NCI-H345 (cell line): ENCODE measurements around the gene ACTR1B.
"Not testable (repeated sequence)": the region's sequence is repeated elsewhere in the genome, so short reads cannot be mapped to it uniquely, and the experiment has no call there.

ENCODE experiments used
- DNase-seq: peaks from one replicate; lab custom pipeline; 2025; lab: John Stamatoyannopoulos, UW

The ACTR1B gene

GRCh38 chr2:97658691-97659157, 5.1 kb downstream of the ACTR1B start:
- DNase-seq: no peak

GRCh38 chr2:97657986-97658690, 5.7 kb downstream of the ACTR1B start:
- no peak for DNase-seq

DNA sequence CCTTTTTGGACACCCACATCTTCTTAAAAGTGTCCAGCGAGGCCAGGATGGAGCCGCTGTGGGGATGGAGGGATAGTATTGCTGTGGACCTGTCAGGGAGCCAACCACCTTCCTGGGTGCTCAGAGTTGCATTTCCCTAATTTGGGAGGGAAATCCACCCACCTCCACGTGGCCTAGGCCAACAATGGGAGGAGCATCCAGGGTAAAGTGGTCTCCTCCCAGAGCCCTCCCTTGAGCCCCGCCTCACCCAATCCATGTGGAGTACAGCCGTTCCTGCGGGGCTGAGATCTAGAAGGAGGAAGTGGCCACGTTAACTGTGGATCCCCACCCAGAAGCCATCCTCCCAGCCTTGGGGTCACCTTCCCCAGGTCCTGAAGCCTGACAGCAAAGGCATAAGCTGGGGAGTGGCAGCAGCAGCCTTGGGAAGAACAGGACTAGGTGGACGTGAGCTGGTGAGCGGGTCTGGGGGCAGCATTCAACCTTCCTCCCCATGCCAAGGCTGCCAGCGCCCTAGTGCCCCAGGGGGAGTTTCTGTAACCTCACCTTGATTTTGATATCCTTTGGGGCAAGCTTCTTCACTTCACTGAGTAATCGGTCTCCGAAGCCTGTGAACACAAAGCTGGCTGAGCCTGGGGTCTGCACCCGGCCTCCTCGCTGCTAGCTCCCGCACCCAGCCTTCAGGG, 6.8 kb downstream of the ACTR1B start:
- no peak for DNase-seq

DNA sequence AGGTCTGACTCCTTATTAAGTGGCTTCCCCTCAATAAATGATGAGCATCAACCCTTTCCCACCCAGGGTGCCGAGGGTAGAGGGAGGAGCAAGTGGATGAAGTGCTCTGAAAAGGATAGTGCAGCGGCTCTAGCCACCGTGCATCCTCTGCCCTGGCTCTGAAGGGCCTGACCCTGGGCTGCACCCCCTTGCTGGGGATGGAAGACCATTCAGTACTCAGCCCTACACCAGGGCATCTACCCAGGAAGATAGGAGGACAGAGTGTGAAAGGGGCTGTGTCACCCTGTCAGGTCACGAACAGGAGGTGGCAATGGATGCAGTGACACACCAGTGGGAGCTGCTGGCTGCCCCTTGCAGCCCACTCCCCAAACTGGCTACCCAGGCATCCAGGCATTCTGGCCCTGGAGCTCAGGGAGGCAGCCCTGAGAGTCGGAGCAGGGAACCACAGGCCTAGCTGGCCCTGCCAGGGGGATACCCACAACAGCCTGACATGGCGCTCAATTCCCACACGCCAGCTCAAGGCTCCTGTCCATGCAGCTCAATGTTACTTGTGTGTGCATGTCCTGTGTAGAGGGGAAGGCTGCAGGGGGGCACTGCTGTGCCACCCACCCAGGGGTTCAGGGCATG, 7.6 kb downstream of the ACTR1B start:
- no peak for DNase-seq

DNA sequence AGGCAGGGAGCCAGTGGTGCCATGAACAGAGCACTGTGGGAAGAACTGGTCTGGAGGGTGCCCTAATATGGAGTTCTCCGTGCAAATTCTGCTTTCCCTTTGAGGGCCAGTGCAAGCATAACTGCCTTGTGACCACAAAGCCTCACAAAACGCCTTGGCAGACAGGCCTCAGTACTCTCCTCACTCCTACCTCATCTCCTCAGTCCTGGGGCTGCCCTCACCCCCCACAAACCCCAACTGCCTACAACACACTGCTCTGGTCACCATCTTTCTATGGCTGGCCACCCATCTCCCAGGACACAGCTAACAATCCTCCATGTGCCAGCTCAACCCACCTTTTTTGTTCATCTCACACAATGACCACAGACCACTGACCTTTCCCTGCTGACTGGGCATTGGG, 9.1 kb downstream of the ACTR1B start:
- no peak for DNase-seq

DNA sequence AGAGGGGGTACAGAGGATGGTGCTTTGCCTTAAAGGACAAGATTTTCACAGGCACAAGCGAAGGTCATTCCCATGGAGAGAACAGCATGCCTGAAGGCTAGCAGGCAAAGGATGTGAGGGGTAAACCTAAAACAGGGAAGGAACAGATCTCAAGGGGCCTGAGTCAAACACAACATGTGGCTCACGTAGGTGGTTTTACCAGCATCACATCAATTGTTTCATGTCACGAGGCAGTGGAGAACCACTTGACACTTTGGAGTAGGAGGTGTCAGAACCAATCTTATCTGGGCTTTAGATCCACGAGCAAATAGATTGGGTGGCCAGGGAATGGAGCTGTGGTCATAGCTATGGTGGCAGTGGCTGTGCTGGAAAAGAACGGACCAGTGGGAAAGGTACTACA, 9.5 kb downstream of the ACTR1B start:
- no peak for DNase-seq

DNA sequence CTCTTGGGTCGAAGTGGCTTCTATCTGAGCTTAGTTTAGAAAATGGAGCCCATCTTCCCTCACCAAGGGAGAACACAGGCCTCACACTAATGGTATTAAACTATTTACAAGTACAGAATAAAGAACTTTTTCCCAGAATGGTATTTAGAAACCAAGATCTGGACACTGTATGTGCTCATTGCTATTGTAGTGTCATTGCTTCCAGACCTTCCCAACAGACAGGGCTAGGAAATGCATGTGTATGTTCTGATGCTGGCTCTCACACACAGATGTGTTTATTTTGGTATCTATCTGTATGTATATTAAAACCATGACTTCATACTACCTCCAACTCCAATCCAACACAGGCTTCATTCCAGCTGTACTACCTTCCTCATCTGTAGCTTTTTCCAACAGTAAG, 10.0 kb downstream of the ACTR1B start:
- DNase-seq: no peak

- DNase-seq: no peak
Observed at GRCh38 chr2:97653473-97653872, 10.4 kb downstream of the ACTR1B start.

DNA sequence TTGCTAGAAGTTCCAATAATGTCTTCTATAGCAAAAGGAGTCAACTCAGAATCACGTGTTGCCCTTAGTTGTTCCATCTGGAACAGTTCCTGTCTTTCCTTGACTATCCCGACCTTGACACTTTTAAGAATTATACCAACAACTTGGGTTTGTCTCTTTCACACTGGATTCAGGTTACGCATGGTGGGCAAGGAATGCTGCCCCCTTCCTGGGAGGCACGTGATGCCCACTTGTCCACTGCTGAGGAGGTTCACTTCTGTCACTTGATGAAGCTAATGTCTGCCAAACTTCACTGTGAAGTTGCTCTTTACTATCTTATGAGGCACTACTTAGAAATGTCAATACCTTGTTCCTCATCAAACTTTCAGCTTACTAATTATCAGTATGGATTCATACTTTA, 12.7 kb downstream of the ACTR1B start:
- no peak for DNase-seq

DNA sequence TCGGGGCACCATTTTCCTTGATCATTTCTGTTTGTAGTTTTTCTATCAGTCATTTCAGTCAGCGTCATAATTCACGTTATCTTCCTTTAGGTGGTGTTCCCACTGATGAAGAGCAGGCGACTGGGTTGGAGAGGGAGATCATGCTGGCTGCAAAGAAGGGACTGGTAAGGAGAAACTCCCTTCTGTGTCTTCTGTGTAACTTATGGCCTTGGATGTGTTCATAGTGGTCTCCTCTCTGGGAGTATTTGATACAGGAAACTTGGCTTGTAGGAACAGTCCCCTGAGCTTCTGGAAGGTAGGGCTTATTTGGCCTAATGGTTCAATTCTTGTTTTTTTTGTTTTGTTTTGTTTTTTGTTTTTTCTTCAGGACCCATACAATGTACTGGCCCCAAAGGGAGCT, 16.9 kb downstream of the ACTR1B start:
- no peak for DNase-seq

GRCh38 chr2:97645695-97646629, 17.9 kb downstream of the ACTR1B start, which contains the start of gene COX5B:
COX5B (plus strand) TSS chr2:97646062; CDS start chr2:97646087, 25 bp downstream.
- peak; percentile 99 for DNase-seq

DNA sequence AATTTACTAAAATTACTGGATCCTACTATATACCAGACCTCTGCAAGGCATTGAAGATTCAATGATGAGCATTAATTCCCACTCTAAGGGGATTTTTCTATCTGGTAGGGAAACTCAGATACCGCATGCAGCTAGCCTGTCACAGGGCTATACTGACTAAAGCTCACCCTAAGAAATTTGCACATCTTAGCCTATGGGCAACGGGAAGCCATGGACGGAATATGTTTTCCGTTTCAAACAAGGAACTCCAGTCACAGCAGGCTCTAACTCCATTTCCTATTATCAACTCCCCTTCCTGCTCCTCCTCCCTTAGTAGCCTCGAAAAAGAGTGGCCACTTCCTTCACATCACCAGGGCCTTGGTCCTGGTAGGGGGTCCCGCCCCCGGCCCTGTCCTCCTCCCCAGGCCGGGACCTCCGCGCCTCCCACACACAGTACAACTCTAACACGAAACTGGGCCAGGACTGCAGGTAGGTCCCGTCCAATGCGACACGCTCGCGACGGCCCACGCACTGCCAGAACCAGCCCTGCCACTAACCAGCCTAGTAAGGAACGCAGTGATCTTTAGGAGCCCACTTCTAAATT, 18.6 kb downstream of the ACTR1B start:
- no peak for DNase-seq

DNA sequence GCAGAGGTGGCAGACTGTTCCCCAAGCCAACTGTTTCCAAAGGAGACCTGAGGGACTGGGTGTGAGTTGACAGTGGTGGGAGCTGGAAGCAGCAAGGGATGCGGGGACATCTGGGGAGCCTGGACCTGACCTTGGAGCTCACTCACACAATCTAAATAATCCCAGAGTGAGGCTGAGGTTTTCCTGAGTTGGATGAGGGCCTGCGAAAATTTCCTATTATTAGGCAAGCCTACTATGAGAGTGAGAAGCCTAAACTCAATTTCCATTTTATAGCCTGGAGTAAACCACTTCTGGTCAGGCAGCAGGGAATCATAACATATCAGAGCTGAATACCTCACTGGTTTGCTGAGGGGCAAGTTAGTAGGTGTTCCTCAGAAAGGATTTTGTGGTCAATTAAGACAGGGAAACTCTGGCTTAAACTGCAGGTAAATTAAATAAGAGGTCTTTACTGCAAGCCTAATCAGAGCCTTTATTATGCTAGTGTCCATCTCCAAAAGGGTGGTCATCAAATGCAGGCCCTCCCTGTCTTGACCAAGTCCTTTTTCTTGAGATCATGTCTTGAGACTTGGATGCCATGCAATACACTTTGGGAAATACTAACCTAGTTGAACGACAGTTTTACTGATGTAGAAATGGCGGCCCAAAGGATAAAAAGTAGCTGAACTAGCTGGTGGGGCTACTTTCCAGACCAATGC, 19.7 kb downstream of the ACTR1B start:
- DNase-seq: no peak

DNA sequence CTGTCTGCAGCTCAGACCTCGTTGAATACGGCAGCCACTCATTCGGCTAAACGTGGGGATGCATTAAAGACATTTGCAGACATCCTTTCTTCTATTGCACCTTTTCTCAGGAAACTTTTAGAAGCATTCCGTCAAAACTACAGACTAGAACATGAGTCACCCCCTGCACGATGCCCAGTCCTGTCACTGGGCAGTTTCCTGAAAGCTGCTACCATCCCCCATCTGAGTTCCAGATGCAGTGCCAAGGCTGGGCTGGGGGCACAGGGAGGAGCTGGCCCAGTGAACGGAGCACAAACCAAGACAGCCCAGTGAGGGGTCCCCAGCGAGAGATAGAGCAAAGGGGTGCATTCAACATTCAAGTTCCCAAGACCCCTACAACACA, 37.8 kb downstream of the ACTR1B start:
- not testable (repeated sequence) for DNase-seq

- not testable (repeated sequence) for DNase-seq
Observed at GRCh38 chr2:97625354-97626048, 38.3 kb downstream of the ACTR1B start.

GRCh38 chr2:97622976-97623375, 40.9 kb downstream of the ACTR1B start:
- not testable (repeated sequence) for DNase-seq

GRCh38 chr2:97620492-97620891, 43.4 kb downstream of the ACTR1B start:
- DNase-seq: not testable (repeated sequence)

- DNase-seq: not testable (repeated sequence)
Observed at GRCh38 chr2:97618939-97619827, 44.7 kb downstream of the ACTR1B start.

DNA sequence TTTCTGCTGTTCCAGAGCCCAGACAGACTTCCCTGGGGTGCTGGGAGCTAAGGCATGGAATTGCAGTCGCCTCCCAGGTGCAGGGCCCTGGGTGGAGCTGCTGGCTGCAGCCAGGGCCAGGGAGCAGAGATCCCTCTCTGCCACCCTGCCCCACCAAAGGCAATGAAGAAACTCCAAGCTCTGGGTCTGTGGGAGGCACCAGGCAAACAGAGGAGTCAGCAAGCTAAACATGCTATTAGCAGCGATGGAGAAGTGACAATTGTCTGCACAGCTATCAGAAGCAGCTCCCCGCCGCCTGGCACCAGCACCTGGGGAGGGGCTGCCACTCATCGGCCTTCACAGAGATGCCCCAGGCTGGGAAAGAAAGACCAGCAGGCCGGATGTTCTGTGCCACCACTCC, 45.9 kb downstream of the ACTR1B start:
- DNase-seq: no peak
